Gastroesophageal sphincter (tissue), 4 donors: Measurements from ENCODE around the gene GGN. TPM values are rescaled to one million over a fixed set of nuclear protein-coding genes. Genes with fewer than 3 reads are reported as not detected.

ENCODE experiments used
- ATAC-seq: fragments of 150-250 bp; one replicate; pipeline ENCODE4 v1.9.1; 2016; ENCODE audit warnings: mild to moderate bottlenecking, moderate library complexity
- H3K27ac ChIP-seq, 4 donors: fragments of 200-600 bp; sonication (generic) in 3 of 4; 1 replicate in 3 of 4; 2 replicates in 1 of 4; pipeline ENCODE4 v1.5.1; 2016 to 2019
- H3K27me3 ChIP-seq: fragments of 200-600 bp; sonication (generic); one replicate; pipeline ENCODE4 v1.5.1; 2019
- H3K36me3 ChIP-seq, 2 donors: fragments of 200-600 bp; sonication (generic); one replicate each; pipeline ENCODE4 v1.5.1; 2019; ENCODE audit warnings: control low read depth in 1 of 2
- H3K4me1 ChIP-seq, 3 donors: fragments of 200-600 bp; sonication (generic); 1 replicate in 2 of 3; 2 replicates in 1 of 3; pipeline ENCODE4 v1.5.1; 2016 to 2019; ENCODE audit warnings: control low read depth in 2 of 3
- H3K4me3 ChIP-seq, 2 donors: fragments of 200-600 bp; sonication (generic); one replicate each; pipeline ENCODE4 v1.5.1; 2019; ENCODE audit warnings: mild to moderate bottlenecking in 1 of 2, moderate library complexity in 1 of 2
- H3K9me3 ChIP-seq, 3 donors: fragments of 200-600 bp; sonication (generic); one replicate each; pipeline ENCODE4 v1.5.1; 2017 to 2019; ENCODE audit warnings: control low read depth in 2 of 3
- EP300 ChIP-seq: sonication (generic); formaldehyde crosslinking; IDR thresholded peaks from one replicate; pipeline ENCODE4 v1.6.1; 2017; ENCODE audit warnings: antibody characterized with exemption, mild to moderate bottlenecking
- POLR2A ChIP-seq, 2 donors: fragments of 450-650 bp; IDR thresholded peaks; one replicate each; pipeline ENCODE4 v1.6.1; 2017; ENCODE audit warnings: antibody characterized with exemption in 2 of 2, mild to moderate bottlenecking in 2 of 2, moderate library complexity in 1 of 2
- POLR2AphosphoS5 ChIP-seq: sonication (generic); formaldehyde crosslinking; IDR thresholded peaks from one replicate; pipeline ENCODE4 v1.6.1; 2017; ENCODE audit warnings: antibody characterized with exemption
- WGBS, 2 donors: methylation state at CpG; one replicate each; pipeline ENCODE4 v1.1.5; 2018; ENCODE audit warnings: low coverage in 1 of 2; 5-methylcytosine and 5-hydroxymethylcytosine counted together
- total RNA-seq, 4 donors: library from RNA; depleted of rRNA; stranded (reverse); fragments of >200 nt; gene quantifications; one replicate each; pipeline ENCODE4 v1.1.0, GENCODE V29; 2016
- TF ChIP-seq, protein P1 (sequence below), 4 experiments: fragments of 200-600 bp in 2 of 4; fragments of 450-650 bp in 2 of 4; sonication (generic) in 1 of 4; IDR thresholded peaks; one replicate each; pipeline ENCODE4 v1.5.1; 2017 to 2019; ENCODE audit warnings: antibody characterized with exemption in 4 of 4, mild to moderate bottlenecking in 2 of 4, moderate library complexity in 2 of 4

The GGN gene
- total RNA-seq, 4 donors from 2014 or later = 0.12 TPM; not detected in 3

DNA sequence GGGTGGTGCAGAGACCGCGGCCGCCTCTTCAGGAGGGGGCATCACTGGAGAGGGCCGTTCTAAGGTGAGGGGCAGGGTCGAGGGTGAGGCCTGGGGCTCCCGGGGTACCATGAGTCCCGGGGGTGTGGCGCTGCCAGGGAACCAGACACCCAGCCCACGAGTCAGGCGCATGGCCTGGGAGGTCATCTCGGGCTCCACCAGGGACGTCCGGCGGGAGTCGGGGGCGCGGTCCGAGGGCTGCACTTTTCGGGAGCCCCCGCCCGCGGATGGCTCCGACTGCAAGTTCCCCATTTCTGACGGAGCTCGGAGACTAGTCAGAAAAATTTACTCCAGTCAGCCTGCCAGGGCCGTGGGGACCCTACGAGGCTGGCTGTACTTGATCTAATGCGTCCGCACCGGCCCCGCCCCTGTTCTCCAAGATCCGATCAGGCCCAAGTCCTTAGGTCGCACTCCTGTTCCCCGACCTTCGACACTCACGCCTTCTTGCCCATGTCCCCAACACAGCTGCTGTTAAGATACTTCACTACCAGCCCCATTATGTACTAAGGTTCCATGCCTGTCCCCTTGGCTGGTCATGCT is 774 bp downstream of the GGN start:
- no peak for ATAC-seq
- peaks cover 0 to 47% of the 10 kb centered on the region in 2 donors for H3K36me3 ChIP-seq
- H3K4me3 ChIP-seq = peak overlapping the region in 1 of 2 donors; percentile 59
- H3K4me1 ChIP-seq = peaks cover 0 to 39% (median 29%) of the 10 kb centered on the region in 3 donors
- H3K27ac ChIP-seq = peak overlapping the region in 3 of 4 donors; percentile 72 to 83 (median 77)
- H3K9me3 ChIP-seq = no peaks in the 10 kb centered on the region
- 4 to 9% methylated on average over 12 of the region's 36 CpGs for WGBS, 2 donors
- TF ChIP-seq, protein P1, sequence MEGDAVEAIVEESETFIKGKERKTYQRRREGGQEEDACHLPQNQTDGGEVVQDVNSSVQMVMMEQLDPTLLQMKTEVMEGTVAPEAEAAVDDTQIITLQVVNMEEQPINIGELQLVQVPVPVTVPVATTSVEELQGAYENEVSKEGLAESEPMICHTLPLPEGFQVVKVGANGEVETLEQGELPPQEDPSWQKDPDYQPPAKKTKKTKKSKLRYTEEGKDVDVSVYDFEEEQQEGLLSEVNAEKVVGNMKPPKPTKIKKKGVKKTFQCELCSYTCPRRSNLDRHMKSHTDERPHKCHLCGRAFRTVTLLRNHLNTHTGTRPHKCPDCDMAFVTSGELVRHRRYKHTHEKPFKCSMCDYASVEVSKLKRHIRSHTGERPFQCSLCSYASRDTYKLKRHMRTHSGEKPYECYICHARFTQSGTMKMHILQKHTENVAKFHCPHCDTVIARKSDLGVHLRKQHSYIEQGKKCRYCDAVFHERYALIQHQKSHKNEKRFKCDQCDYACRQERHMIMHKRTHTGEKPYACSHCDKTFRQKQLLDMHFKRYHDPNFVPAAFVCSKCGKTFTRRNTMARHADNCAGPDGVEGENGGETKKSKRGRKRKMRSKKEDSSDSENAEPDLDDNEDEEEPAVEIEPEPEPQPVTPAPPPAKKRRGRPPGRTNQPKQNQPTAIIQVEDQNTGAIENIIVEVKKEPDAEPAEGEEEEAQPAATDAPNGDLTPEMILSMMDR (IDR thresholded peaks at IDR 0.05) = no peak
- TF ChIP-seq POLR2A (IDR thresholded peaks at IDR 0.05) (no peak), EP300 (no peak), POLR2AphosphoS5 (no peak)
- H3K27me3 ChIP-seq = peaks cover 62% of the 10 kb centered on the region

DNA sequence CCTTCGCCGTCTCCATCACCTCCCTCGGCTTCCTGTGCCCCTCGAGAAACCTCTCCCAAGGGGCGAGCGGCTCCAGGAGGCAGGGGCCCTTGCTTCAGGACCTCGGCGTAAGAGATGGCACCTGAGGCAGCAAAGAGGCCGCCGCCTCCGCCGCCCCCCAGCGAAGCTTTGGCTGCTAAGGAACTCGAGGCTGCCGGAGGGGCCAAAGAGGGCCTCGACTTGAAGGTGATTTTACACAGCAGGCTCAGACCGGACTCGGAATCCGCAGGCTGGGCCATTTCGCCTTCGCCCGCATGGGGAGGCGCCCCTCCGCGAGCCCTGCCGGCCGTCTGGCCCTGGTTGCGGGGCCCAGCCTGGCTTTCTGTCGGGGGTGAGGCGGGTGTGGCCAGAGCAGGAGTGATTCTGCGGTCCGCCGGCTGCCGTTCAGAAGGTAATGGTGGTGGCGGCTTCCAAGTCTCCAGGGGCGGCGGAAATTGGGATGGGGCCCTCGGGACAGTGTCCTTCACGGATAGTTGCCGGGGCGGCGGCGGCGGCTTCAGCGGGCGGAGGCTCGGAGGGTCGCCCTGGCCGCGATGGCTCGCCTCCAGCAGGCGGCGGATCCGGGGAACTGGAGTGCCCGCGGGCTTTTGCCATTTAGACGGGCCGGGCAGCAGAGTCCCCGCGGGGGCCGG is 1.4 kb downstream of the GGN start:
- peaks cover 0 to 39% (median 29%) of the 10 kb centered on the region in 3 donors for H3K4me1 ChIP-seq
- peaks cover 0 to 53% of the 10 kb centered on the region in 2 donors for H3K36me3 ChIP-seq
- 93% methylated on average over 6 of the region's 61 CpGs; no CpG with 5 or more reads in 1 of the 2 donors for WGBS, 2 donors
- ATAC-seq = no peak
- no peak overlapping the region for H3K27ac ChIP-seq
- TF ChIP-seq, protein P1 (IDR thresholded peaks at IDR 0.05) = no peak
- H3K4me3 ChIP-seq = peak overlapping the region in 1 of 2 donors; percentile 59
- H3K9me3 ChIP-seq = no peaks in the 10 kb centered on the region
- peaks cover 64% of the 10 kb centered on the region for H3K27me3 ChIP-seq

GRCh38 chr19:38385804-38386257 is 2.0 kb downstream of the GGN start:
- WGBS, 2 donors = 50 to 68% methylated on average over 2 to 15 of the region's 40 CpGs
- TF ChIP-seq EP300 = no peak
- TF ChIP-seq, protein P1 (IDR thresholded peaks at IDR 0.05) = no peak
- no peak for TF ChIP-seq POLR2AphosphoS5
- TF ChIP-seq POLR2A (IDR thresholded peaks at IDR 0.05) = no peak
- H3K36me3 ChIP-seq = peaks cover 0 to 59% of the 10 kb centered on the region in 2 donors
- no peak for ATAC-seq
- no peak overlapping the region for H3K4me3 ChIP-seq
- H3K9me3 ChIP-seq = no peaks in the 10 kb centered on the region
- peaks cover 0 to 39% (median 29%) of the 10 kb centered on the region in 3 donors for H3K4me1 ChIP-seq
- H3K27ac ChIP-seq = no peak overlapping the region
- peaks cover 64% of the 10 kb centered on the region for H3K27me3 ChIP-seq

- Histone ChIP-seq H3K4me1 (peaks cover 0 to 39% (median 29%) of the 10 kb centered on the region in 3 donors), H3K9me3 (no peaks in the 10 kb centered on the region), H3K27ac (no peak overlapping the region), H3K4me3 (no peak overlapping the region), H3K27me3 (peaks cover 64% of the 10 kb centered on the region), H3K36me3 (peaks cover 0 to 65% of the 10 kb centered on the region in 2 donors)
- TF ChIP-seq, protein P1 (IDR thresholded peaks at IDR 0.05) = no peak
- TF ChIP-seq EP300 (no peak), POLR2AphosphoS5 (no peak), POLR2A (IDR thresholded peaks at IDR 0.05) (no peak)
- 20 to 100% methylated on average over 1 to 2 of the region's 40 CpGs for WGBS, 2 donors
- no peak for ATAC-seq
These were observed 2.6 kb downstream of the GGN start for GRCh38 chr19:38385057-38385803.
